AG09309 (cell line): ENCODE measurements around the gene OVCH2.

ENCODE experiments used
- DNase-seq: peaks from one replicate; pipeline ENCODE4 v3.0.0-alpha.2; 2010; ENCODE audit warnings: low read depth
- H3K4me3 ChIP-seq: 2 replicates; pipeline ENCODE4 v1.5.1; 2011; ENCODE audit warnings: mild to moderate bottlenecking, low read depth, low read length, moderate library complexity; ENCODE audit not compliant: control insufficient read depth
- CTCF ChIP-seq: IDR thresholded peaks from 2 replicates; pipeline ENCODE4 v1.5.1; 2011; ENCODE audit warnings: mild to moderate bottlenecking, low read depth, low read length, inconsistent platforms; ENCODE audit not compliant: insufficient read depth, control insufficient read depth; ENCODE audit errors: missing control alignments

Gene OVCH2

GRCh38 chr11:7692426-7692825 lies 13.9 kb downstream of the OVCH2 start:
- no peak for TF ChIP-seq CTCF
- no peak overlapping the region for H3K4me3 ChIP-seq
- no peak for DNase-seq

GRCh38 chr11:7691759-7692350 lies 14.4 kb downstream of the OVCH2 start:
- no peak overlapping the region for H3K4me3 ChIP-seq
- no peak for DNase-seq
- TF ChIP-seq CTCF = no peak

- DNase-seq = no peak
- peak; percentile 34 for TF ChIP-seq CTCF
- no peak overlapping the region for H3K4me3 ChIP-seq
Observed at GRCh38 chr11:7690648-7691047, 15.6 kb downstream of the OVCH2 start.

- no peak overlapping the region for H3K4me3 ChIP-seq
- no peak for DNase-seq
- no peak for TF ChIP-seq CTCF
Observed at GRCh38 chr11:7689239-7689638, 17.0 kb downstream of the OVCH2 start.

- DNase-seq = no peak
- no peak overlapping the region for H3K4me3 ChIP-seq
- peak; percentile 87 for TF ChIP-seq CTCF
Observed at GRCh38 chr11:7688238-7688826, 17.9 kb downstream of the OVCH2 start.

- no peak for DNase-seq
- TF ChIP-seq CTCF = no peak
- no peak overlapping the region for H3K4me3 ChIP-seq
Observed at GRCh38 chr11:7687386-7687785, 18.9 kb downstream of the OVCH2 start.
